HT-29 (cell line): ENCODE measurements around the gene CARM1. TPM values are rescaled to one million over a fixed set of nuclear protein-coding genes. Genes with fewer than 3 reads are reported as not detected.
"Not testable (repeated sequence)": the region's sequence is repeated elsewhere in the genome, so short reads cannot be mapped to it uniquely, and the experiment has no call there.

ENCODE experiments used
- DNase-seq: peaks from one replicate; pipeline ENCODE4 v3.0.0-alpha.2; 2015; ENCODE audit warnings: low spot score
- total RNA-seq: library from RNA; depleted of rRNA; stranded (reverse); fragments of >200 nt; shearing (Covaris generic); gene quantifications from 2 replicates; pipeline ENCODE4 v1.2.3, GENCODE V29; 2014

The CARM1 gene
- total RNA-seq, 1 experiment from 2014 or later: 40.7 TPM

- peak; percentile 96 for DNase-seq
Measured at GRCh38 chr19:10928563-10929401, 57.4 kb downstream of the CARM1 start, which contains the start of the genes TIMM29 and YIPF2. TSS of gene TIMM29 (plus strand) at chr19:10928811. CDS start at chr19:10928823, 12 bp downstream. TSS of gene YIPF2 (minus strand) at chr19:10928639. CDS start at chr19:10928410, 229 bp downstream.

- DNase-seq: no peak
Measured at GRCh38 chr19:10929402-10929794, 58.0 kb downstream of the CARM1 start.

GRCh38 chr19:10935371-10936059, 64.2 kb downstream of the CARM1 start:
- DNase-seq: no peak

- DNase-seq: peak; percentile 71
Measured at GRCh38 chr19:10936661-10937084, 65.3 kb downstream of the CARM1 start.

GRCh38 chr19:10941649-10942048, 70.3 kb downstream of the CARM1 start:
- not testable (repeated sequence) for DNase-seq

- DNase-seq: not testable (repeated sequence)
Measured at GRCh38 chr19:10943412-10943811, 72.1 kb downstream of the CARM1 start.

- DNase-seq: no peak
Measured at GRCh38 chr19:10945264-10945663, 73.9 kb downstream of the CARM1 start.

- no peak for DNase-seq
Measured at GRCh38 chr19:10946958-10947657, 75.8 kb downstream of the CARM1 start.

- DNase-seq: peak; percentile 67
Measured at GRCh38 chr19:10952809-10953208, 81.5 kb downstream of the CARM1 start.

GRCh38 chr19:10959277-10959968, 88.1 kb downstream of the CARM1 start:
- DNase-seq: not testable (repeated sequence)

- DNase-seq: peak; percentile 91
Measured at GRCh38 chr19:10960314-10961072, 89.1 kb downstream of the CARM1 start, which contains the start of gene SMARCA4. TSS of gene SMARCA4 (plus strand) at chr19:10961030. CDS start at chr19:10984152, 23,122 bp downstream.

GRCh38 chr19:10961073-10961860, 89.9 kb downstream of the CARM1 start:
- DNase-seq: no peak

- DNase-seq: no peak
Measured at GRCh38 chr19:10962863-10963262, 91.5 kb downstream of the CARM1 start.

GRCh38 chr19:10963865-10964264, 92.5 kb downstream of the CARM1 start:
- DNase-seq: no peak

- no peak for DNase-seq
Measured at GRCh38 chr19:10964903-10965302, 93.5 kb downstream of the CARM1 start.

GRCh38 chr19:10965398-10965797, 94.0 kb downstream of the CARM1 start:
- DNase-seq: no peak

GRCh38 chr19:10966809-10967208, 95.5 kb downstream of the CARM1 start:
- no peak for DNase-seq

- DNase-seq: no peak
Measured at GRCh38 chr19:10968527-10969135, 97.3 kb downstream of the CARM1 start.

- DNase-seq: no peak
Measured at GRCh38 chr19:10971107-10971726, 99.9 kb downstream of the CARM1 start.
